ENCODE results near the gene BLOC1S4. TPM values are rescaled to one million over a fixed set of nuclear protein-coding genes. Genes with fewer than 3 reads are reported as not detected.

BLOC1S4 gene
- total and polyA plus RNA-seq, 2 experiments from 2014 or later: 23.9 to 35.2 TPM

DNA sequence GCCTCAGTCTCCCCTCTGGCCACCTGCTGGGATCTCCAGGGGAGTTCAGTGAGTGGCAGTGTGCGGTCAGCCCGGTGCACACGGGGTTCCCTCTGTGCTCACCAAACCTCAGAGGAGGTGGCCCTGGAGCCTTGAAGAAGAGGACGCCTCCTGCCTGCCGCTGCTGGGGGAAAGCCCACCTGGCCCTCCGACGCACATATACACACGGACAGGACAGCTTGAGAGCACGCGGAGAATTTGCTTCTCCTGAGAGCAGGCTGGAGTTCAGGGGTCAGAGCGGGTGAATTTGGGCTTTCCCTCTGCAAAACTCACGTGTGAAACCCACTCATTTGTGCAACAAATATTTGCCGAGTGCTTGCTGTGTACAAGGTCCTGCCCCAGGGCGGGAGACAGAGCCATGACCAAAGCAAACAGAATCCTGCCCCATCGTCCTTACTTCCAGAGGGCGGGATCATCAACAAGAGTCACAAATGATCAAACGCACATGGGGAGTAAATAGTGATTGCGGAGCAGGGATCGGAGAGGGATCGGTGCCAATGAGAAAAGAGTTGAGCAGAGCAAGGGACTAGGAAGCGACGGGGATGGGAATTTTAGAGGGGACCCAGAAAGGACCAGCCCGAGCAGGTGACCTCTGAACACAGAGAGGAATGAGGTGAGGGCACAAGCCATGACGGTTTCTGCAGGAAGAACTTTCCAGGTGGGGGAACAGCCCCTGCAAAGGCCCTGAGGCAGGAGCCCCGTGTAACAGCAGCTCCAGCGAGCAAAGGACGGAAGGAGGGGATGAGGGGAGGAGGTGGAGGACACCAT lies 17.6 kb downstream of the BLOC1S4 start (continued):
- TF ChIP-seq, protein P1, sequence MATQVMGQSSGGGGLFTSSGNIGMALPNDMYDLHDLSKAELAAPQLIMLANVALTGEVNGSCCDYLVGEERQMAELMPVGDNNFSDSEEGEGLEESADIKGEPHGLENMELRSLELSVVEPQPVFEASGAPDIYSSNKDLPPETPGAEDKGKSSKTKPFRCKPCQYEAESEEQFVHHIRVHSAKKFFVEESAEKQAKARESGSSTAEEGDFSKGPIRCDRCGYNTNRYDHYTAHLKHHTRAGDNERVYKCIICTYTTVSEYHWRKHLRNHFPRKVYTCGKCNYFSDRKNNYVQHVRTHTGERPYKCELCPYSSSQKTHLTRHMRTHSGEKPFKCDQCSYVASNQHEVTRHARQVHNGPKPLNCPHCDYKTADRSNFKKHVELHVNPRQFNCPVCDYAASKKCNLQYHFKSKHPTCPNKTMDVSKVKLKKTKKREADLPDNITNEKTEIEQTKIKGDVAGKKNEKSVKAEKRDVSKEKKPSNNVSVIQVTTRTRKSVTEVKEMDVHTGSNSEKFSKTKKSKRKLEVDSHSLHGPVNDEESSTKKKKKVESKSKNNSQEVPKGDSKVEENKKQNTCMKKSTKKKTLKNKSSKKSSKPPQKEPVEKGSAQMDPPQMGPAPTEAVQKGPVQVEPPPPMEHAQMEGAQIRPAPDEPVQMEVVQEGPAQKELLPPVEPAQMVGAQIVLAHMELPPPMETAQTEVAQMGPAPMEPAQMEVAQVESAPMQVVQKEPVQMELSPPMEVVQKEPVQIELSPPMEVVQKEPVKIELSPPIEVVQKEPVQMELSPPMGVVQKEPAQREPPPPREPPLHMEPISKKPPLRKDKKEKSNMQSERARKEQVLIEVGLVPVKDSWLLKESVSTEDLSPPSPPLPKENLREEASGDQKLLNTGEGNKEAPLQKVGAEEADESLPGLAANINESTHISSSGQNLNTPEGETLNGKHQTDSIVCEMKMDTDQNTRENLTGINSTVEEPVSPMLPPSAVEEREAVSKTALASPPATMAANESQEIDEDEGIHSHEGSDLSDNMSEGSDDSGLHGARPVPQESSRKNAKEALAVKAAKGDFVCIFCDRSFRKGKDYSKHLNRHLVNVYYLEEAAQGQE (IDR thresholded peaks at IDR 0.05; ENCODE audit: unreplicated experiment): no peak
- TF ChIP-seq ZNF114 (CRISPR knock-in tag; IDR thresholded peaks at IDR 0.05): no peak
- TF ChIP-seq, protein P2, sequence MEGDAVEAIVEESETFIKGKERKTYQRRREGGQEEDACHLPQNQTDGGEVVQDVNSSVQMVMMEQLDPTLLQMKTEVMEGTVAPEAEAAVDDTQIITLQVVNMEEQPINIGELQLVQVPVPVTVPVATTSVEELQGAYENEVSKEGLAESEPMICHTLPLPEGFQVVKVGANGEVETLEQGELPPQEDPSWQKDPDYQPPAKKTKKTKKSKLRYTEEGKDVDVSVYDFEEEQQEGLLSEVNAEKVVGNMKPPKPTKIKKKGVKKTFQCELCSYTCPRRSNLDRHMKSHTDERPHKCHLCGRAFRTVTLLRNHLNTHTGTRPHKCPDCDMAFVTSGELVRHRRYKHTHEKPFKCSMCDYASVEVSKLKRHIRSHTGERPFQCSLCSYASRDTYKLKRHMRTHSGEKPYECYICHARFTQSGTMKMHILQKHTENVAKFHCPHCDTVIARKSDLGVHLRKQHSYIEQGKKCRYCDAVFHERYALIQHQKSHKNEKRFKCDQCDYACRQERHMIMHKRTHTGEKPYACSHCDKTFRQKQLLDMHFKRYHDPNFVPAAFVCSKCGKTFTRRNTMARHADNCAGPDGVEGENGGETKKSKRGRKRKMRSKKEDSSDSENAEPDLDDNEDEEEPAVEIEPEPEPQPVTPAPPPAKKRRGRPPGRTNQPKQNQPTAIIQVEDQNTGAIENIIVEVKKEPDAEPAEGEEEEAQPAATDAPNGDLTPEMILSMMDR (conservative IDR thresholded peaks at IDR 0.05; ENCODE audit: low read depth in 2 of 2): no peak
- no peak for TF ChIP-seq JUNB (IDR thresholded peaks at IDR 0.05; ENCODE audit: unreplicated experiment)
- no peak for TF ChIP-seq CREB1 (CRISPR knock-in tag; IDR thresholded peaks at IDR 0.05; ENCODE audit: low read depth)
- TF ChIP-seq ZNF331 (CRISPR knock-in tag; IDR thresholded peaks at IDR 0.05; ENCODE audit: low read depth): no peak

DNA sequence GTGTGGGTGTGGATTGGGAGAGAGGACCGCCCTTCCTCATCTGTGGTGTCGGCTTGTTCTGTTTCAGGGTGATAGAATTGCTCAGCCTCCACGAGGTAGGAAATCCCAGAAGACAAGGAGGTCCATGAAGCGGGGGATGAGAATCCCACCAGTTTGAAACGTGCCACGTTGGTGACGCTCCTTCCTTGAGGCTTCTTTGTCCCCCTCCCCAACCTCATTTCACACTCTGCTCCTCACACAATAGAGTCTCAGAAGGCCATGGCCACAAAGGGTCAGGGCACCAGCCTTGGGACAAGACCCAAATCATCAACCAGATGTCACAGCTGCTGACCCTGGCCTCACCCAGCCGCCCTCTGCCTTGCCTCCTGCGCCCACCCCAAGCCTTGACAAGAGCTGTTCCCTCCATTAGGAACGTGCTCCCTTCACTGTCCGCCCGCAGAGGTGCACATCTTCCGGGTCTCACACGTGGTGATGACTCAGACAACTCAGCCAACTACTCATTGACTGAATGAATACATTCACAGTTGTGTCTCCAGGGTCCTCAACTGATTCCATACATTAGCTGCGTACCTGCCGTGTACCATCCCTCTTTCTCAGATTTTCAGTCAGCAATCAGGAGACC lies 18.3 kb downstream of the BLOC1S4 start:
- Histone ChIP-seq H3K9me2 (ENCODE audit: insufficient read depth) (no peaks in the 10 kb centered on the region), H4K20me1 (replicated peaks; ENCODE audit: insufficient read depth) (no peaks in the 10 kb centered on the region), H2AFZ (0 out of 2 replicates have a peak overlapping the region, but pooled peaks have one; percentile 59), H3K27me3 (ENCODE audit: insufficient read depth) (no peaks in the 10 kb centered on the region), H3K4me1 (ENCODE audit: insufficient read depth) (no peaks in the 10 kb centered on the region), H3K4me3 (no peak overlapping the region), H3K4me2 (no peak overlapping the region), H3K79me2 (replicated peaks; ENCODE audit: insufficient read depth) (no peaks in the 10 kb centered on the region), H3K27ac (ENCODE audit: low read depth) (no peak overlapping the region), H3F3A (replicated peaks; ENCODE audit: low read depth) (no peaks in the 10 kb centered on the region), H3K36me3 (ENCODE audit: insufficient read depth) (no peaks in the 10 kb centered on the region)
- TF ChIP-seq, protein P3, sequence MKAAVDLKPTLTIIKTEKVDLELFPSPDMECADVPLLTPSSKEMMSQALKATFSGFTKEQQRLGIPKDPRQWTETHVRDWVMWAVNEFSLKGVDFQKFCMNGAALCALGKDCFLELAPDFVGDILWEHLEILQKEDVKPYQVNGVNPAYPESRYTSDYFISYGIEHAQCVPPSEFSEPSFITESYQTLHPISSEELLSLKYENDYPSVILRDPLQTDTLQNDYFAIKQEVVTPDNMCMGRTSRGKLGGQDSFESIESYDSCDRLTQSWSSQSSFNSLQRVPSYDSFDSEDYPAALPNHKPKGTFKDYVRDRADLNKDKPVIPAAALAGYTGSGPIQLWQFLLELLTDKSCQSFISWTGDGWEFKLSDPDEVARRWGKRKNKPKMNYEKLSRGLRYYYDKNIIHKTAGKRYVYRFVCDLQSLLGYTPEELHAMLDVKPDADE (IDR thresholded peaks at IDR 0.05): no peak
- TF ChIP-seq STAT1 (IDR thresholded peaks at IDR 0.05; ENCODE audit: unreplicated experiment) (no peak), POLR2AphosphoS5 (IDR thresholded peaks at IDR 0.05; ENCODE audit: low read depth) (no peak), JUNB (IDR thresholded peaks at IDR 0.05; ENCODE audit: unreplicated experiment) (no peak), CREB1 (CRISPR knock-in tag; IDR thresholded peaks at IDR 0.05; ENCODE audit: low read depth) (no peak), EZH2 (IDR thresholded peaks at IDR 0.05; ENCODE audit: low read depth, unreplicated experiment) (no peak), EZH2phosphoT487 (IDR thresholded peaks at IDR 0.05; ENCODE audit: unreplicated experiment) (no peak), ZNF114 (CRISPR knock-in tag; IDR thresholded peaks at IDR 0.05) (no peak), ZNF331 (CRISPR knock-in tag; IDR thresholded peaks at IDR 0.05; ENCODE audit: low read depth) (no peak), NANOG (IDR thresholded peaks at IDR 0.05; ENCODE audit: borderline replicate concordance) (no peak)
- TF ChIP-seq, protein P1 (IDR thresholded peaks at IDR 0.05; ENCODE audit: unreplicated experiment): no peak
- TF ChIP-seq, protein P2 (conservative IDR thresholded peaks at IDR 0.05; ENCODE audit: low read depth in 2 of 2): no peak
- H3K36me3 Mint-ChIP-seq (ENCODE audit: low read depth): no peaks in the 10 kb centered on the region
- 0 out of 3 replicates have a peak, but pooled peaks cover 2% of the 10 kb centered on the region for H3K4me1 Mint-ChIP-seq
- peaks cover 5% of the 10 kb centered on the region for H3K27me3 Mint-ChIP-seq (ENCODE audit: insufficient read depth, low read depth, poor library complexity)
- H3K9me3 Mint-ChIP-seq: 0 out of 3 replicates have a peak, but pooled peaks cover 2% of the 10 kb centered on the region
- no peak overlapping the region for H3K27ac Mint-ChIP-seq
- H3K4me3 Mint-ChIP-seq: no peak overlapping the region
- DNase-seq (ENCODE audit: low spot score) (no peak), ATAC-seq (no peak)

Data from GM23338 (cell line).